Measurements from ENCODE around the gene GPHN. TPM values are rescaled to one million over a fixed set of nuclear protein-coding genes. Genes with fewer than 3 reads are reported as not detected.
A peak's percentile ranks its signal among the peaks of the same experiment; 100 is the strongest.

The GPHN gene
- total RNA-seq, 1 donor from 2014 or later = 12.4 TPM

- H3K9me3 Mint-ChIP-seq (ENCODE audit: low read depth) = peaks cover 16% of the 10 kb centered on the region
- no peak for DNase-seq (ENCODE audit: low spot score)
- H3K4me3 Mint-ChIP-seq (ENCODE audit: unreplicated experiment) = no peak overlapping the region
- H3K36me3 Mint-ChIP-seq (ENCODE audit: low read depth) = peaks cover 2% of the 10 kb centered on the region
- H3K4me1 Mint-ChIP-seq (ENCODE audit: low read depth) = peaks cover 5% of the 10 kb centered on the region
- peak; percentile 53 for TF ChIP-seq CTCF (IDR thresholded peaks at IDR 0.05)
- no peaks in the 10 kb centered on the region for H3K27me3 Mint-ChIP-seq (ENCODE audit: low read depth)
- no peak overlapping the region for H3K27ac Mint-ChIP-seq (ENCODE audit: unreplicated experiment)
These were observed 102.2 kb downstream of the GPHN start for GRCh38 chr14:66610154-66610563.

- H3K27me3 Mint-ChIP-seq (ENCODE audit: low read depth) = no peaks in the 10 kb centered on the region
- no peak for TF ChIP-seq CTCF (IDR thresholded peaks at IDR 0.05)
- no peak overlapping the region for H3K27ac Mint-ChIP-seq (ENCODE audit: unreplicated experiment)
- H3K9me3 Mint-ChIP-seq (ENCODE audit: low read depth) = peaks cover 28% of the 10 kb centered on the region
- no peak for DNase-seq (ENCODE audit: low spot score)
- peaks cover 2% of the 10 kb centered on the region for H3K36me3 Mint-ChIP-seq (ENCODE audit: low read depth)
- peaks cover 5% of the 10 kb centered on the region for H3K4me1 Mint-ChIP-seq (ENCODE audit: low read depth)
- H3K4me3 Mint-ChIP-seq (ENCODE audit: unreplicated experiment) = no peak overlapping the region
These were observed 105.4 kb downstream of the GPHN start for GRCh38 chr14:66613344-66613743.

DNA sequence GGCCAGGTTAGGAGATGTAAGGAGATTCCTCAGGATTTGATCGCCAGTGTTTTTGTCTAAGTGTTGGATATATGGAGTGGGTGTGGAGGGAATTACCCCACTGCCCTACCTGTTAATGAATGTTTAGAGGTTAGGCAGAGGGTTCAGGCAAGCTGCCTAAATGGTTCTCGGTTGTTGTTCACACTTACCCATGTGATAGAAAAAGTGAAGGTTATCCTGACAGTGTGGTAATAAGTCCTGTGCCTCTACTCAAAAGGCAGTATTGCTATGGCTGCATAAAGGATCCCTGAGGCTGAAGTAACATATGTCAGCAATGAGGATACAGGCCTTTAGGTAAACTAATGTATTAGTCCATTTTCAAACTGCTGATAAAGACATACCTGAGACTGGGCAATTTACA lies 112.0 kb downstream of the GPHN start:
- TF ChIP-seq CTCF (IDR thresholded peaks at IDR 0.05) = no peak
- no peaks in the 10 kb centered on the region for H3K27me3 Mint-ChIP-seq (ENCODE audit: low read depth)
- DNase-seq (ENCODE audit: low spot score) = no peak
- peaks cover 8% of the 10 kb centered on the region for H3K4me1 Mint-ChIP-seq (ENCODE audit: low read depth)
- no peak overlapping the region for H3K27ac Mint-ChIP-seq (ENCODE audit: unreplicated experiment)
- peaks cover 14% of the 10 kb centered on the region for H3K9me3 Mint-ChIP-seq (ENCODE audit: low read depth)
- no peak overlapping the region for H3K4me3 Mint-ChIP-seq (ENCODE audit: unreplicated experiment)
- H3K36me3 Mint-ChIP-seq (ENCODE audit: low read depth) = no peaks in the 10 kb centered on the region

DNA sequence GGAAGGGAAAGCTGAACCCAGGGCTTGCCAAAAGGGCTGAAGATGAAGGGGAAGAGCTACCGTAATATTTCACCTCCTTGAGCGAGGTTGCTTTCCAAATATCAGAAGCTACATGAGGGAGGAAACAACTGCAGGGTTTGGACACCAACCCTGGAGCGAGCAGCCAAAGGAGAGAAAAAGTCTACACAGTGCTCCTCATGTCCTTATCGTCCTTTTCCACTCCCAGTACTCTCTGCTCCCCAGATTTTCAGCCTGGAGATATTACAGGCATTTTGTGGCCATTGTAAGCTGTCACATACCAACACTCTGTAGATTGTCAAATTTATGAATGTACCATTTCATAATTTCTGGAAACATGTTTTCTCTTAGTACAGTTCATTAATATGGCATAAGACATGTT lies 115.9 kb downstream of the GPHN start:
- DNase-seq (ENCODE audit: low spot score) = no peak
- no peak overlapping the region for H3K27ac Mint-ChIP-seq (ENCODE audit: unreplicated experiment)
- peaks cover 13% of the 10 kb centered on the region for H3K4me1 Mint-ChIP-seq (ENCODE audit: low read depth)
- H3K4me3 Mint-ChIP-seq (ENCODE audit: unreplicated experiment) = no peak overlapping the region
- no peak for TF ChIP-seq CTCF (IDR thresholded peaks at IDR 0.05)
- H3K9me3 Mint-ChIP-seq (ENCODE audit: low read depth) = no peaks in the 10 kb centered on the region
- H3K27me3 Mint-ChIP-seq (ENCODE audit: low read depth) = no peaks in the 10 kb centered on the region
- H3K36me3 Mint-ChIP-seq (ENCODE audit: low read depth) = no peaks in the 10 kb centered on the region

- no peaks in the 10 kb centered on the region for H3K27me3 Mint-ChIP-seq (ENCODE audit: low read depth)
- no peak overlapping the region for H3K4me3 Mint-ChIP-seq (ENCODE audit: unreplicated experiment)
- peak; percentile 90 for TF ChIP-seq CTCF (IDR thresholded peaks at IDR 0.05)
- DNase-seq (ENCODE audit: low spot score) = no peak
- H3K4me1 Mint-ChIP-seq (ENCODE audit: low read depth) = peaks cover 13% of the 10 kb centered on the region
- no peak overlapping the region for H3K27ac Mint-ChIP-seq (ENCODE audit: unreplicated experiment)
- no peaks in the 10 kb centered on the region for H3K36me3 Mint-ChIP-seq (ENCODE audit: low read depth)
- no peaks in the 10 kb centered on the region for H3K9me3 Mint-ChIP-seq (ENCODE audit: low read depth)
These were observed 116.5 kb downstream of the GPHN start for GRCh38 chr14:66624336-66624937.
